ENCODE measurements around the gene HSBP1L1. TPM values are rescaled to one million over a fixed set of nuclear protein-coding genes. Genes with fewer than 3 reads are reported as not detected.

The HSBP1L1 gene
- total and polyA plus RNA-seq, 9 donors, result 7.6 to 26.2 (median 12.3) TPM

GRCh38 chr18:79973517-79973916 is 9.1 kb downstream of the HSBP1L1 start:
- H3K36me3 ChIP-seq, result no peaks in the 10 kb centered on the region
- TF ChIP-seq EP300 (IDR thresholded peaks at IDR 0.05), result no peak
- TF ChIP-seq CTCF (IDR thresholded peaks at IDR 0.05), result no peak
- no peak for TF ChIP-seq POLR2A (IDR thresholded peaks at IDR 0.05)
- intact Hi-C loops (cut with DNase I), result no loop called here

GRCh38 chr18:79974025-79974654 is 9.7 kb downstream of the HSBP1L1 start:
- no peak for DNase-seq
- intact Hi-C loops (cut with DNase I), result no loop called here
- Histone ChIP-seq H3K27me3 (no peaks in the 10 kb centered on the region), H3K9me3 (no peaks in the 10 kb centered on the region), H3K4me1 (ENCODE audit: insufficient read depth) (no peaks in the 10 kb centered on the region), H3K36me3 (no peaks in the 10 kb centered on the region), H3K27ac (no peak overlapping the region), H3K4me3 (no peak overlapping the region)
- TF ChIP-seq CTCF (IDR thresholded peaks at IDR 0.05) (no peak), POLR2A (IDR thresholded peaks at IDR 0.05) (no peak), EP300 (IDR thresholded peaks at IDR 0.05) (no peak)
- WGBS, 3 donors, result 93 to 97% (median 94%) methylated on average over 4 of the region's 4 CpGs

More at GRCh38 chr18:79973517-79973916, 9.1 kb downstream of the HSBP1L1 start:
- no peaks in the 10 kb centered on the region for H3K4me1 ChIP-seq (ENCODE audit: insufficient read depth)
- DNase-seq, result no peak
- H3K4me3 ChIP-seq, result no peak overlapping the region
- no peak overlapping the region for H3K27ac ChIP-seq
- 91 to 94% (median 92%) methylated on average over 16 of the region's 16 CpGs for WGBS, 3 donors
- no peaks in the 10 kb centered on the region for H3K9me3 ChIP-seq
- H3K27me3 ChIP-seq, result no peaks in the 10 kb centered on the region

GRCh38 chr18:79975043-79975442 is 10.6 kb downstream of the HSBP1L1 start:
- intact Hi-C loops (cut with DNase I), result no loop called here
- H3K4me3 ChIP-seq, result no peak overlapping the region
- H3K9me3 ChIP-seq, result no peaks in the 10 kb centered on the region
- H3K4me1 ChIP-seq (ENCODE audit: insufficient read depth), result no peaks in the 10 kb centered on the region
- WGBS, 3 donors, result 71 to 82% (median 78%) methylated on average over 4 of the region's 4 CpGs
- no peaks in the 10 kb centered on the region for H3K36me3 ChIP-seq
- no peak for TF ChIP-seq POLR2A (IDR thresholded peaks at IDR 0.05)
- TF ChIP-seq CTCF (IDR thresholded peaks at IDR 0.05), result no peak
- no peak for TF ChIP-seq EP300 (IDR thresholded peaks at IDR 0.05)
- H3K27ac ChIP-seq, result no peak overlapping the region
- H3K27me3 ChIP-seq, result no peaks in the 10 kb centered on the region
- DNase-seq, result no peak

GRCh38 chr18:79975985-79976680 is 11.7 kb downstream of the HSBP1L1 start:
- no peak overlapping the region for H3K4me3 ChIP-seq
- no peak for DNase-seq
- TF ChIP-seq CTCF (IDR thresholded peaks at IDR 0.05) (no peak), POLR2A (IDR thresholded peaks at IDR 0.05) (no peak), EP300 (IDR thresholded peaks at IDR 0.05) (no peak)
- intact Hi-C loops (cut with DNase I), result no loop called here
- H3K36me3 ChIP-seq, result no peaks in the 10 kb centered on the region
- H3K4me1 ChIP-seq (ENCODE audit: insufficient read depth), result no peaks in the 10 kb centered on the region
- no peaks in the 10 kb centered on the region for H3K27me3 ChIP-seq
- WGBS, 3 donors, result 81 to 84% (median 83%) methylated on average over 14 of the region's 14 CpGs
- H3K27ac ChIP-seq, result no peak overlapping the region
- H3K9me3 ChIP-seq, result no peaks in the 10 kb centered on the region
